COLO829 (cell line): ENCODE results near the gene STK24.

ENCODE experiments used
- DNase-seq: peaks from one replicate; pipeline ENCODE4 v3.0.0; 2012; ENCODE audit warnings: low spot score

Gene STK24

DNA sequence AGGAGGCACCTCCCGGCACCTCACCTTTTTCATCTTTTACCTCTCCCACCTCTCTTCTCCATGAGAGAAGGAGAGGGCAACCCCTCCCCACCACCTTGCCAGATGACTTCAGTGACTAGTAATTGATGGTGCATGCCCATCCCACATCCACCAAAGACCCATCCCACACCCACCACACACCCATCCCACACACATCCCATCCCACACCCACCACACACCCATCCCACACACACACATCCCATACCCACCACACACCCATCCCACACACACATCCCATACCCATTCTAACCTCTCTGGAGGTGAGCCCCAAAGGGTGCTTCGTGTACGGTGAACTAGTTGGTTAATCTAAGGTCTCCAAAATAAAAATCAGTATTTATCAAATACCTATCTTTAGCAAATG lies 44.7 kb downstream of the STK24 start:
- no peak for DNase-seq

DNA sequence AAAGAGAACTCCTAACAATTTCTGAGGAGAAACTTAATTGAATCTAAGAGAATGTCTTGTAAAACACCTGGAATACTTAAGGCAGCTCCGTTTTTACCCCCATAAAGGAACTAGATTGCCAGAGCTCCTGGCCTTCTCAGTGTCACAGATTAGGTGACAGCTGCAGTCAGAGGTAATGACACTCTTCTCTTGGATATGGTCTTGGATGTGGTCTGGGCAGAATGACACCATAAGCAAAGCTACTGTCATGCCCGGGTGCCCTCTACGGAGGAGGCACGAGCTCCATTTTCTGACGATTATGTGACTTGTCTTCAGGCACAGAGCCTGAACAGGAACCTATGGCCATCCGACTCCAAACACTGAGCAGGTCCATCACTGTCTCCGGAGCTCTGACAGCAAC lies 46.7 kb downstream of the STK24 start:
- no peak for DNase-seq

DNA sequence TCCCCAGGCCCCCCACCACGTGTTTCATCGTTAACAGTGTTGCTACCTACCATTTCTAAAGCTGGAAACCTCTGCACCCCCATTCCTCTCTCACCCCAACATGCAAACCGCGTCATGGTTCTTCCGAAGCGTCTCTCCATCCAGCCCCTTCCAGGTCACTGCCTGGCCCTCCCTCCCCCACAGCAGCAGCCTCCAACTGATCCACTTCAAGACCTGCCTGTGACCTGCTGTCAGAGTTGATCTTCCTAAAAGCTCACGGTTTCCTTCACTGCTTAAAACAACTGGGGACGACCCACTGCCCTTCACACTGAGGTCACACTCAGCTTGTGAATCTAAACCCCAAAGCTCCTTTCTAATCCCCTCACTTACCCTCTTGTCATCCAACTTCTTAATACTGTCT lies 47.7 kb downstream of the STK24 start:
- no peak for DNase-seq

DNA sequence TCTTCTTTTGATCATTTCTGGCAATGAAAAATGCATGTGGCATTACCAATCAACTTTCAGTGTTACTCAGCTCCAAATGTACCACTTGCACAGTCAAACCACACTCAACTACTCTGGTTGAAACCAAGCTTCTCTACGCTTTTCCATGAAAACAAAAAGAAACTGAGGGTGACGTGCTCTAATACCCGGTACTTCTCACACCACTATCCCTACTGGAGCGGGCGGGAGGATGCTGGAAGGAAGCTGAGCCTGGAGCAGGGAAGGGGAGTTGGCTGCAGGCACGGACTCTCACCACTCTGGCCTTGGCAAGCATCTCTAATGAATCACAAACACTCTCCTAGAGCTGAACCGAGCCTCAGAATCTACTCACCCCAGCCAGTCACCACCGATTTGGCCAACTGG lies 48.2 kb downstream of the STK24 start:
- no peak for DNase-seq

DNA sequence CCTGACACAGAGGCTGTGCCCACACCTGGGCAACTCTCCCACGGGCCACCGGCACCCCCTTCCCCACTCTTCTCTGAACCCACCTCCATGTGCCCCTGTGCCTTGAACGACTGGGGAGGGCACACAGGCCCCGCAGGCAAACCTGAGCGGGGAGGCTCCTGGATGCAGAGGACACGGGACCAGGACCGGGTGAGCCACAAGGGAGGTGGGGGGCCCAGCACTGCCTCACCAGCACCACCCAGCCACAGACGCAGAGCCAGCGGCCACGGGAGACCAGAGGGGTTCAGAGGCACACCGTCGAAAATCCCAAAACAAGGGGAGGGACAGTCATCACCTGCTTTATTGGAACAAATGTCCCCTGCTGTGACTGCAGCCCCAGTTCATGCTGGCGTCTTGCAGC lies 49.4 kb downstream of the STK24 start:
- no peak for DNase-seq

DNA sequence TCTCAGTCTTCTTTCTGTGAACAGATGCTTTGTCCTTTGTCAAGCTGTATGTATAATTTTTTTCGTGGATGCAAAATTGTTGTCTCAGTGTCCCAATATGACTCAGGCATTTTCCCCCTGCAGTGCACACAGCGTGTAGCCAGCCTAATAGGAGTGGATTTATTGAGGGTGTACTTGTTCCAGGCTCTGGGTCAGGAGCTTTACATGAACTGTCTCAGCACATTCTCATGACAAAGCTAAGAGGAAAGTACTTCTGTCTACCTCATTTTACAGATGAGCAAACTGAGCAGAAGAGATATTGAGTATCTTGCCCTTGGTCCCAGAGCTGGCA lies 50.8 kb downstream of the STK24 start:
- no peak for DNase-seq

DNA sequence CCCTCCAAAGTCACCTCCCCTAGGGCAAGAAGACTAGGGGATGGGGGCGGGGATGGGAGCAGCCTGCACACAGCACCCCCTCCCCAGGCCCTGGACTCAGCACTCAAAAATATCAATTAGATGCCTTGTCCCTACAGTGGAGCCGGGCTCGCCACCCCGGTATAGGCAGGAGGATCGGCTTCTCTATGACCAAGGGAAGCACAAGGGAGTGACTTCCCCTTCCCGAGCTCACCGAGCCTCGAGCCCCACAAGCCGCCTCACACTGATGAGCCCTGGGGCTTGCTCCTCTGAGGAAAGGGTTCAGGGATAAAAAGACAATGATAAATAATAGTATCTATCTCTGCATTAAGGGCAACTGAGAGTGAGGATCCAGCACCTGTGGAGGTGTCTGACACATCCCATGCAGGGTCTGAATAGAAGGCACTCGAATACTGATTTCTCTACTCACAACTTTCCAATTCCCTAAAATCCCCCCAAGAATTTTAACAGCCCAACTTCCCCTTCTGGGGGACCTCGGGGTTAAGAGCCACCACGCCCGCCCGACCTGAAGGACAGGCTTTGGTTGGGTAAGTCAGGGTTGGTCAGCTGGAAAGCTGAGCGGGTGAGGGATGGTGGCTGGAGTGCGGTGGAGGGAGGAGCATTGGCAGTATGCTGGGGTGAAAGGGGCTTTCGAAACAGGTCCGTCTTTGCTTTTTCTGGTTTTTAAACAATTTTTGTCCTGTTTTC lies 51.3 kb downstream of the STK24 start:
- DNase-seq, result no peak

DNA sequence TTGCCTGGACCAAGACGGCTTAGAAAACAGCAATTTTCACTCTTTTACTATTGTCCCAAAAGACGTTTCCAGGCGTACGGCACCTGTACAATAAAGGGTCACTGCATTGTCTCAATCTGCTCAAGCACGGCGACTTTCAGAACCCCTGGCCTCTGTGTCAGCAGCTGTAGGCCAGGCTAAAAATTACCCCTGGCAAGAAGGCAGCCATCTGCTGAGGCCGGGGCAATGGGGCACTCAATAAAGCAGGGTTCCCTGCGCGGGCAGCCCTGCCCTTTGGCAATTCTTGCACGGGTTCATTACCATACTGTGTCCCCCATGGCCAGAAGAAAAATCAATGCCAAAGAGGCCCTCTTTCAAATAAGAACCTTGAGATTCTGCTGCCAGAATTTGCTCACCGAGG lies 52.1 kb downstream of the STK24 start:
- DNase-seq, result no peak

DNA sequence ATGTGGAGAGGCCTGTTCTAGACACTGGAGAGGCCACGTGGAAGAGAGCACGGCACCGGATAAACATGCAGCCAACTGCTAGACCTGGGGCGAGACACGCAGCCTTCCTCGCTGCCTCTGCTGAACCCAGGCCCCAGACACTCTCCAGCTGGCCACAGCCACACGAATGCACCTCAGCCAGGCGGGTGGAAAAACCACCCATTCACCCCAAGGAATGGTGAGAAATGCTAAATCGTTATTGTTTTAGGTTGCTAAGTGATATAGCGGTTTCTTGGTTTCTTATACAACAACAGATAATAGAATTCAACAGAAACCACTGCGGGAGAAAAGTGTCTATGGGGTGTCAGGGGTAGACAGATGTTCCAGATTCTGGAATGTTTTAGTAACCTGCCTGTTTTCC lies 52.5 kb downstream of the STK24 start:
- no peak for DNase-seq

DNA sequence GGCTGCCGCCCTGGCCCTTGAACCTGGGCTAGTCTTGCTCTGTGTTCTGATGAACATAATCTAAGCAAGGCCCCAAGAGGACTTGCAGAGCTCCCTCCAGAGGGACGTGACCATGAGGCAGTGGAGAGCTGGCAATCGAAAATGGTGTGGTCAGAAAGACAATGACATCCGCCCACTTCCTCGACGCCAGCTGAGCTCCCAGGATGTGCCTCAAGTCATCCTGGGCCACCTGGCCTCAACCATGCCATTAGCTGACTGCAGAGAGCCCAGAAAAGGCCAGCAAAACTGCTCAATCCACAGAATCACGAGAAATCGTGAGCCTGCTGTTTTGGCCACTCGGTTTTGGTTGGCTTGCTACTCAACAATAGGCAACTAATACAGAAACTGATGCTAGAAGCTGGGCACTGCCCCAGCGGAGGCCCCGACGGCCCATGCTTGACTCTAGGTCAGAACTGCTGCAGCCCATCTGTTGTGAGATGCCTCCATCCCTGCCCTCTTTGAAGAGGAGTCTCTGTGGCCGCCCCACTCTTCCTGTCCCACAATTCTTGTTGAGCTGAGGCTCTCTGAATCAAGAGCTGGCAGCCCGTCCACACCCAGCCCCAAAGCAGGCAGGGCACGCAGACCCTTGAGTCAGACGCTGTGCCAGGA lies 53.3 kb downstream of the STK24 start:
- DNase-seq, result no peak

DNA sequence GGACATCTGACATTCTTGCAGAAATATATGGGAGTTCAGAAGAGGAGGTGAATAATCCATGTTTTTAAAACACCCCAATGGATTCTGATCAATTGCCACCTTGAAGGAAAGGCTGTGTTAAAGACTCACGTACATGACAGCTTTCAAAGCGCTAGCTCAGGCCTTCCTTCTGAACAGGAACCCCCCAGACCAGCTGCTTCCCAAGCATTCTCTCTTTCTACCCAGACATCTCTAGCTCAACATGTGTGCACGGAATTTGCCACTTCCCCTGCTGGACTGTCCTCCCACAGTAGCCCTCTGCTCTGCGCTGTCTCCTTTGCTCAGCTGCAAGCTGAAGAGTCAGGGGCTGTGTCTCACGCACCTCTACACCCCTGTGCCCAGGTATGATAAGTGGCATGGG lies 54.5 kb downstream of the STK24 start:
- DNase-seq, result no peak

DNA sequence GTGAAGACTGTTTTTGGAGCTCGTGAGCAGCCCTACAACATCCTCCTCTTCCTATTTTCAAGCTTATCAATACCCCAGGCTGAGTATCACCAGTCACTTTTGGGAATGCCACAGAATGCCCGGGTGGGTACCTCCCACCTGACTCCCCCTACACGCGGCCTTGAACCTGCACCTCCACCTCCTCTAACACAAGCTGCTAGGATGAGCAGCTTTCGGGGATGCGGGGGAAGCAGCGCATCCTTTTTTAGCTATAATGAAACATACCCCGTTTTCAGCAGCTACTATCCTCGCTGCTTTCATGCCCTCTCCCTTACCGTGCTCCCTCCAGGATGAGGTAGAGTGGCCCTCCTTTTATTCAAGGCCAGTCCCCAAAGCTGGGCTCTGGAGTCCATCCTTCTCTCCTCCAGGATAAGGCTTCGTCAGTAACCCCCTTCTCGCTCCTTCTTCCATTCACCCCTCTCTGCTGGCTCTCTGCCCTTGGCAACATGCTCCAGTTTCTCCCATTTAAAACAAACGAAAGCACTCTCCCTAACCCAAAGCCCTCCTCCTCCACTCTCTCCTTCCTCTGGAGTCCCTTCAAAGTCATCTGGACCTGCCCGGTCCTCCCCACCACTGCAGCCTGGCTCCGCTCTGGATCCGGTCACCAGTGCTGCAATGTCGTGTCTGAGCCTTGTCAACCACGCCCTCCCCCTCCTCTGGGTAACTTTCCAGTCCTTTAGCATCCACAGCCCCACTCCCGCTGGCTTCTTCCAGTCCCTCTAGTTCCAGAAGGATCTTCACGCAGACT lies 55.3 kb downstream of the STK24 start:
- no peak for DNase-seq

DNA sequence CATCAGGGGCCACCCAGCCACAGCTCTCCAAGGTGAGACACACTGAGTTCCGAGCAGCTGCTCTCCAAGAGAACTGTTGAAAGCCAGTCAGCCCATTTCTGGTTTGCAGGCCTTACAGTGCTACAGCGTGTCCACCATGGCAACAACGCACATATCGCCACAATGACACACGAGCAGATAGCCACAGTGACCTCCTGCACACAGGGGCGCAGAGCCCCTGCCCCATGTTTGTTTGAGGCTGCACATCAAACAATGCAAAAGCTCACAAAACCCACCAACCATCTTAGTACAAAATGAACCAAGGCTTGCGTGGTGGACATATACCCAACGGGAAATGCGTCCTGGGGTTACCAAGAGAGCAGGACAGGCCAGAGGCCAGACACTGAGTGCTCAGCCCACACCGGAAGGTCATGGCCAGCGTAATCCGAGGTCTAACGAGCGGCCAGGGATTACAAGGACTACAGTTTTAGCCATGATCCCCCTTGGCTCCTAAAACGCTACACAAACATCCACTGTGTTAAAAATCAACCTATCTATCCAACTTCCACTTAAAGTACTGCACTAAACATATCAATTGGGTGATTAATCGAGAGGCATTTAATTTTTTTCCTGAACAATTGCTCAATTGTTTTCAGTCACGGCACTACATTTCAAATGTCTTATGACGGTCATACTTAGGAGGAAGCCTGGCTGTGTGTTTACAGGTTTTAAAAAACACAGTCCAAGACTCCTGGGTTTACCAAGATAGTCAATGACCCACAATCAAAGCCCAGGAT lies 56.0 kb downstream of the STK24 start:
- DNase-seq, result peak; percentile 81

DNA sequence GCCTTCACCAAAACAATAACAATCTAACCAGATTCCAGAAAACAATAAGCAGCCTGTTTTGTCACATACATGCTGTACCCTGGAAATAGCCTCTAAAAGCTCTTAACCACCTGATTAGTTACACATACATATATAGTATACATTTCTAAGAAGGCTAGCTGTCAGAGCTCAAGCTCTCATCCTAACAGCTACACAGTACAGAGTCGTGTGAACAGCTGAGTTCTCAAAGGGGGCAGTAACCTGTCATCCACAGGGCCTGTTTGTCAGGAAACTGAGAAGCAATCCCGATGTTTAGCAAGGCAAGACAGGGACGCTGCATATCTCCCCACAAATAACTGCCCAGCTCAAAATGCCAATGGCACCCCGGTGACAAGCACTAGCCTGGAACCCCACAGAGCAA lies 56.9 kb downstream of the STK24 start:
- DNase-seq, result peak; percentile 35

DNA sequence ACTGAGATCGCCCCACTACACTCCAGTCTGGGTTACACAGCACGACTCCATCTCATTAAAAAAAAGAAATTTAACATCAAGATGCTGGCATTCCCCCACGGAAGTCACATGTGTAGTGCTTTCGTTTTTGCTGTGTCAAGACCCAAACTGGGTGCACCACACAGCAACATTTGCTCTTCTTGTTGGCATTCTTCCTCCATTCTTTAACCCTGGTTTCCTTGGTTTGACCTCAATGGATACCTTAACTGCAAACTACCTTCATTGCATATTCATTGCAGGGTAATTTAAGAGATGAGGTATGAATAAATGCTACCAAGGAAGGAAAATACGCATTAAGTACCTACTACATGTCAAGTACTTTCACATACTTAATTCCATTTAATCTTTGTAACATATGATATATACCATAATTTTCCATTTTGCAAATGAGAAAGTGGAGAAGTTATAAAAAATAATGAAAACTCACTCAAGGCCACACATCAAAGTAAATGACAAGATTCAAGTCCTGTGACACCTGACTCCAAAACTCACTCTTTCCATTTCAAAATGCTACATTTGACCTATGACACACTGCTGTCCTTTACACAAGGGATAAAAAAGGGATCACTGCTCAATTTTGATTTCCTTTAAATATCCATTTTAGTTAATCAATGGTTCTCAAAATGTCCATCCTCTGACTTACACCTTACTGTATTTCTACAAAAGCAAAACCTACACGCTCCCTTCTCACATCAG lies 59.2 kb downstream of the STK24 start:
- DNase-seq, result no peak

DNA sequence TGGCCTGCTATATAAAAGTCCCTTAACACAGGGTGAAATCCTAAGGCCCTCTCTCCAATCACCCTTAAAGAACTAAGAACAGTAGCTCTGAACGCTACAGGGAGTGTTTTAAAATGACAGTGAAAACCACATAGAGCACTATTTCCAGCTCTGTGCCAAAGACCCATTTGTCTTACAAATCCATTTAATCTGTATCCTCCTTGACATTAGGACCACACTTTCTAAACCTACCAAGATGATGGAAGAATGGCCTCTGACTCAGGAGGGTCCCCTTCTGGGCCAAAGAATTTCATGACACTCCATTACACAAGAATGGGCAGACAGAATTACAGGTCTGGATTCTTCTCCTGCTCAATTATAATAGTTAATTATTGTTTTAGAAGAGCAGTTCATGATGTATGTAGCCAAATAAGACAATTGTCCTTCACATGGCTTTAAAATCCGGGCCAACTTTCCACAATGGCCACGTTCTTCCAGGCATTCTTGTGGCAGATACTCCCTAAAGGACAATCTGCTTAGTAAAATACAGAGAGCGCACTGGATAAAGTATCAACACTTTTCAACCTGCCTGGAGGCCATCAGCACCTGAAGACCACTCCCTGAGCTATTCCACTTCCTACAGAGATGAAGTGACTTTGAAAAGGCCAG lies 61.0 kb downstream of the STK24 start:
- no peak for DNase-seq

DNA sequence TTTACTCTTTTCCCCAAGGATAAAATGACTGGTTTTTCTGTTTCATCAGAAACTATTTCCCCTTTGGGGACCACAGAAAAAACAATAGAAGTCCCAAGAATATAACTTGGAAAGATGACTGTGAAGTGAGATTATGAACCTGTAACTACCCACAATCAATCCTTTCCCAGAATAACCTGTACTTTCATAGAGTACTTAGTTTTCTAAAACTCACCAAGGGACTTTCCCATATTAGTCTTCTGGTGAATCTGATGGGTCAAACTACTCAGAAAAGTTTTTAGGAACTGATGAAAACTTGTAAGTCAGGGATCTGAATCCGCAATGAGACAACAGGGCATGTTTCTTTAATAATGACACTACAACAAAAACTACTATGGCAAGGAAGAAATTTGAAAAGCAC lies 62.6 kb downstream of the STK24 start:
- DNase-seq, result no peak

DNA sequence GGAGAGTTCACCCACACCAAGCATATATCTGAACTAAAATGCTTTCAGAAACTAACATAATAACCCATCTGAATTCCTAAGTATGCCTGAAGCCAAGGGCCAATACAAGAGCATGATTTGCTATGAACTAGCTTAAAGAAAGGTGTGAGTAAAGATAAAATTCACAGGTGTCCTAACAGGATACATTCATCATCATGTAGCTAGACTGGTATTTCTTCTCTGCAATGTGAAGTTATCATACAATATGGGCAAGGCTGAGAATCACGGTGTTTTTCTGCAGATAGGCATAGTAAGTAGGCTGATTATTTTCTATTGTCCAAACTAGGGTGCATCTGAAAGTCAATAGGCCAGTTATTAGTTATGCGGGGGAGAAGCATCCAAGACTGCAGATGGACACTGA lies 63.1 kb downstream of the STK24 start:
- DNase-seq, result no peak

DNA sequence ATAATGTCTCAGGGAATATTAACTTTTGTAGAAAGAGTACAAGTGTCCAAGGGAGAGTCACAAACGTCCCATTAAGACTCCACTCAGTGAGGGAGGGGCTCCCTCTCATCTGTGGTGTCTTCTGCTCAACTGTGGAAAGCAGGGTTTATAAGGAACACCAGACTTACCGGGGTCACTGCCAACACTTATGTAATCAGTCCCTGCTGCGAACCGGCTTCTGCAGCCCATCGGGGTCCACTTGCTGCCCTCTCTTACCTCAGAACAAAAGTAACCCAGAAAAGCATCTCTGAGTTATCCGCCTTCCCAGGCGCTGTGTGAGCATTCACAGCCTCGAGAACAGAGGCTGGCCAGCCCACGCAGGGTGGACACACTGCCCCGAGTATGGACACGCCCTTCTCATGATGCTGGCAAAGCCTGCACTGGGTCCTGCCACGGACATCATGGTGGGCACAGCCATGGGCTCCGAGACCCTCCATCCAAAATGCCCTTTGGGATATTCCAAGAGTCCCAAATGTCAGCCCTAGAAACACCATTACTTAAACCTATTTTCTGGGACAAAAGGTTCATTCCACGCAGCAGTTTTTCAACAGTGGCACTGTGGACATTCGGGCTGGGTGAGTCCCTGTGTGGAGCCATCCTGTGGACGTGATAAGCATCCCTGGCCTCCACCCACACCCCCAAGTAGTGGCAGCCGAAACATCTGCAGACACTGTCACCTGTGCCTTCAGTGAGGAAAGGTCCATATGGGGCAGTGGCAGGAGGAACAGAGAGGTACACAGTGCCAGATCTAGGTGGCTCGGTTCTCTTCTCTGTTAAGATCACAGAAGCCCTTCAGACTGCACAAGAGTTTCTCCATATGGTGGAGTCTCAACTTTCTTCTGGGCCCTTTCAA lies 63.9 kb downstream of the STK24 start:
- no peak for DNase-seq

DNA sequence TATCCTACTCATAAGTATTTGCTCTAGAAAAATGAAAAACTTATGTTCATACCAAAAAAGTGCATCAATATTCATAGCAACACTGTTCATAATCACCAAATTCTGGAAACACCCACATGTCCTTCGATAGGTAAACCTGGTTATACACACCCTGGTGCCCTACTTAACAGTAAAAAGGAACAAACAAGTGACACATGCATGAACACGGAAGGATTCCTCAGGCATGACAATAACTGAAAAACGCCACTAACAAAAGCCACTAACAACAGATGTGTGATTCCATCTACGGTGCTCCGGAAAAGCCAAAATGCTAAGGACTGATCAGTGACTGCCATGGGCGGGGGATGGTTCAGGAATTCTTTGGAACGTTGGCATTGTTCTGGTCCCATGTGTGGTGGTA lies 65.5 kb downstream of the STK24 start:
- no peak for DNase-seq

DNA sequence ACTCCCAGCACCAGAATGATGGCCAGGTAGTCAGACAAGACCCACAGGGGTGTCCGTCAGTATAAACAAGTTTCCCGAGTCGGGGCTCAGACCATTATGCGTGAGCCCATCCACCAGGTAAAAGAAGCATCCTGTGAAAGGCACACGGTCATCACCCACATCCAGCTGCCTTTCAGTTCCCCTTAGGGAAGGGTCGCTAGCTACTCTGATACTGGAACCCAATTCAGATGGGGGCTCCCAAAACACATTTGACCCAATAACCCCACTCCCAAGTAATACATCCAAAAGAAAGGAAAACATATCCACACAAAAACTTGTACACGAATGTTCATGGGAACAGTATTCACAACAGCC lies 66.8 kb downstream of the STK24 start:
- no peak for DNase-seq
